Erythroblast (primary cell): ENCODE data around the gene UCK1.

ENCODE experiments used
- GATA1 ChIP-seq: IDR thresholded peaks from 2 replicates; pipeline ENCODE4 v1.6.1; 2011; ENCODE audit warnings: low read depth, mild to moderate bottlenecking, control low read depth, low read length, moderate library complexity
- POLR2A ChIP-seq: IDR thresholded peaks from 2 replicates; pipeline ENCODE4 v1.6.1; 2011; ENCODE audit warnings: mild to moderate bottlenecking, low read length

DNA sequence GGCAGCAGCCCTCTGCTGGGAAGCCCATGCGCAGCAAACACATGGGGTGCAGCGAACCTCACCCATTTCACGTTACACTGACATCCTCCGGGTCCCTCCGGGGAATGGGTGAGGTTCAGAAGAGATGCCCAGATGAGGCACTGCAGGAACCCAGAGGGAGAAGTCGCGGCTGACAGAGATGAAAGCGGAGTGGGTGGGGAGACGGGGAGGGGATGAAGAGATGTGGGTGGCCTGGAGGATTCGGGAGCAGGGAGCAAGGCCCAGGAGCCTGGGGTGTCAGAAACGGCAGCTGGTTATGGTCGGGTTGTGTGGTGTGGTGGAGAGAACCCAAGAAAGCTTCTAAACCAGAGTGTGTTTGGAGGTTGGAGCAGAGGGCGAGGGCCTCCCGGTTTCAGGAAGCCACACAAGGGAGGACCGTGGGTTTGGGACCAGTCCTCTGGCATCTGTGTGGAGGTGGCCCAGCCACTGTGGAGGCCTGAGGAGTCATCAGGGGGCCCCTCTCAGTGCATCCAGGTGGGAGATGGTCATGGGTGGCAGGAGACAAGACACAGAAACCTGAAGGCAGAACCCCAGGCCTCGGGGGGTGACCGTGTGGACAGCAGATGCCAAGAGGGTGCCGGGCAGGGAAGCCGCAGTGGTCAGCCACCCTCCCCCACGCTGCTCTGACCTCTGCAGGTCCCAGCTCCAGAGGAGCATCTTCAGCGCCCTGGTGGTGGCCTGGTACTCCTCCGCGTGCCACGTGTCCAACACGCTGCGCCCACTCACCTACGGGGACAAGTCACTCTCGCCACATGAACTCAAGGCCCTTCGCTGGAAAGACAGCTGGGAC, 8.6 kb downstream of the UCK1 start:
- no peak for TF ChIP-seq POLR2A
- TF ChIP-seq GATA1: no peak
